ENCODE data around the gene CD69.

The CD69 gene

DNA sequence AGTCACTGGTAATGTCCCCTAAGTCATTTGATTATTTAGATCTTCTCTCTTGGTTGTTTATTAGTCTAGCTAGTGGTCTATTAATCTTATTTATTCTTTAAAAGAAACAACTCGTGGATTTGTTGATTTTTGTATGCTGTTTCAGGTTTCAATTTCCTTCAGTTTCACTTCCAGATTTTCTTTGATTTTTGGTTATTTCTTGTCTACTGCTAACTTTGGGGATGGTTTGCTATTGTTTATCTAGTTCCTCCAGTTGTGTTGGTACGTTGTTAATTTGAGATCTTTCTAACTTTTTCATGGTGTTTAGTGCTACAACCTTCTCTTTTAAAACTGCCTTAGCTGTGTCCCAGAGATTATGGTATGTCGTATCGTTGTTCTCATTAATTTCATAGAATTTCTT lies 18.5 kb upstream of the CD69 start:
- no peak for DNase-seq

DNA sequence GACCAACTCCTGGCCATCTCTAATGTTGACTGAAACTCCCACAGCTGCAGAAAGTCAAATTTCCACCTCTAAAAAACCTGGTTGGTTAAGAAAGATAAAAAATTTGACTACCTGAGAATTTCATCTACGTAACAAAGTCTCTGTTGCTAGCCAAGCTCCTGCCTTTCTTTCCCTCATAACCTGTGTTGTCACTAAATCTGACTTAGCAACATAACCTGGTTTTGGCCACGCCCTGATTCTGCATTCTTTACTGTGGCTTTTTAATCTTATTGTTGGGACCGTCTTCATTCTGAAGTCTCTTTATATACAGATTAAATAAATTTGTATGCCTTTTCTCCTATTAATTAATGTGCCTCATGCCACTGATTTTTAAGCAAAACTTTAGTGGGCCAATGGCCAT lies 16.1 kb upstream of the CD69 start:
- no peak for DNase-seq

DNA sequence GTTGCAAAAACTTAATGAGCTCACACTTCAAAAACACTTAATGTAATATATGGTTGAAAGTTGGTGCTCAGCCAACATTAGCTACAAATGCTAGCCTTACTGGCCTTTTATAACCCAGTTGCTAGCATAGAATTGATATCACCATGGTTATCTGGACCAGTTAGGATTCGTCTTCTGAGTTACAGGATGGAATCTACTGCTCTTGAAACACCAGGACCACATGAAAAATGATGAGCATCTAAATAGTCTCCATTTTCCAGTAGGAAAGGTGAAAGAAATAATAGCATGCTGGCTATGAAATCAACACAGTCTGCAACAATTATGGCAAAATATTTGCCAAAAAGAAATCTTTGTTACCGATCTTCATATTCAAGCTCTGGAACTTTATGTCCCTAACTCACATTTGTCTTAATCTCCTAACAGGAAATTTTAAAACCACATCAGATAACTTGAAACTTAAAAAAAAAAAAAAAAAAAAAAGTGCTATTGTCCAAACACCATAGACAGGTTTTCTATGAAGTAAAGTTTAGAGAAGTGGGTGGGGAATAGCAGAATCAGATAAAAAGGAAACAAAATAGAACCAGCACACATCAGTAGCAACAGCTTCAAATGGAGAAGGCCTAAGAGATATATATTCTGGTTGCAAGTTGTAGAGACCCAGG lies 12.6 kb upstream of the CD69 start:
- DNase-seq, result no peak

DNA sequence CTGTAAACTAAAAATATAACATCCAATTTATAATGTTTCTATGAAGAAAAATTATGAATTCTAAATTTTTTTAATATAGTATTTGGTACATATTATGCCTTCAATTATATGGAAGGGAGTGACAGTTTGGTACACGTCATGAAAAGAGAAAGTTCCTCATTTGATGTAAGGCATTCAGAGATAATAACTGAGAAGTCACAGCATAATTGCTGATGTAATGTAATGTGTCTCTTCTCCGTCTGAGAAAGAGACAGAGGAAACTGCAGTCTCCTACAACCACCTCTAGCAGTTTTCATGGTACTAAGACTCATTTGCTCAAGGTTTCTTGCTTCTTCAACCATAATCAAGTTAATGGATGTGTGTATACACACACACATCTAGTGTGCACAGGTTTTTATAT lies 2.3 kb upstream of the CD69 start:
- no peak for DNase-seq

DNA sequence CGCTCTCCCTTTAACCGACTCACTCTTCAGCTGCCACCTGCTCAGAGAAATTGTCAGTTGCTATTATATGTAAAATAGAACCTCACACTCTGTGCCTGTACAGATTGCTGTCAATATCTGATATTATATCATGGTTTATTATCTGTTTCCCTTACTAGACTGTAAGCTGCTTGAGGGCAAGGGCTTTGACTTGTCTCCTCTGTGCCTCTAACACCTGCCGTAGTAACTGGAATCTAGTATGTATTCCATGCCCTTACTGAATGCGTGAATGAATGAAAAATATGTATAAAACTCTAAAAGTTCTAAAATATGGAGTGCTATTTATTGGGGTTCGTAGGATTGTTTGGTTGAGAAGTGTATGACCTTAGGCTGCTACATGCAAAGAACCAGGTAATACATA lies 1.7 kb upstream of the CD69 start:
- DNase-seq, result no peak

DNA sequence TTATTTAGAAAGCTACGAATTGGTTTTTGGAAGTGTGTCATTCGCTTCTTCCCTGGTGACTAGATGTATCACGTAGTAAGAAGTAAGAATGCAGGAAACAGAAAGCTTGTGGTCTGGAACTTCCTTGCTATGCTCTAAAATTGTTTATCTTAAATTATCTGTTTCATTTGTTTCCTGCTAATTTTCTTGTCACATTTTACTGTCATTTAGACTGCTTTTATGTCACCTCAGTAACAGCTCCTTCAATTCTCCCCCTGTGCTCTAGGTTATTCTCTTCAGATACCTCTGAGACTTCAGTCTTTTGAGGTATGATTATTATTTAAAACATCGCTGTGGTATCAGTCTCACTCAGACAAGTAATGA lies 699 bp upstream of the CD69 start:
- no peak for DNase-seq

DNA sequence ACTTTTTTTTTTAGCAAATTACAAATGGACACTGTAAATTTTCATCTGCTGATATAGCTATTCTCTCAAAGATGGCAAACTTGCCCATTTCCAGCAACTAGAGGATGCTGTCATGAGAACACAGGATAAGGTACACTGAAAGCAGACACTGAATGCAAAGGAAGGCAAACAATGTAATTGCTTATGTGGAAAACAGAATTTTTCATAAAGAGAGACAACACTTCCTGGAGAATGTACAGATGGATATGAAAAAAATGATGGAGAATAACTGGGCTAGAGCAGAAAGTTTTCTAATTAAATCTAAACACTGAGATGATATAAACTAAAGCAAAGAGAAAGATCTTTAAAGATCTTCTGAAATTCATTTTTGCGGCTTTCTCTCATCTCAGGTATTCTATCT lies 581 bp downstream of the CD69 start:
- no peak for DNase-seq

DNA sequence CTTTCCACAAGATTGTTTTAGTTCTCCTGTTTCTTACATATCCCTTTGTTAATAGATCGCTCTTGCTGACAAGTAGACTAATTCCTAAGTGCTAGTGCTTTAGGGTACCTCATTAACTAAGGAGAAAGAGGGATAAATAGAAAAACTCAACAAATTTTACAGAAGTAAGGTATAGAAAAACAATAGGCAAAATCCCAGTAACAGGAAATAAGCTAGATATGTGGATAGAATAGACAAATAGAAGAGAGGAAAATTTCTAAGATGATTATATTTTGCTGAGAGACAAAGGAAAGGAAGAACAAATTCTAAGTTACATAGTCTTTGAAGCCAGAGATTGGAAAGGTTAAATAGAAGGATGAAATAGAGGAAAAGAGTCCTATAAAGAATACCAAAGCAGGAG lies 1.0 kb downstream of the CD69 start:
- DNase-seq, result no peak

DNA sequence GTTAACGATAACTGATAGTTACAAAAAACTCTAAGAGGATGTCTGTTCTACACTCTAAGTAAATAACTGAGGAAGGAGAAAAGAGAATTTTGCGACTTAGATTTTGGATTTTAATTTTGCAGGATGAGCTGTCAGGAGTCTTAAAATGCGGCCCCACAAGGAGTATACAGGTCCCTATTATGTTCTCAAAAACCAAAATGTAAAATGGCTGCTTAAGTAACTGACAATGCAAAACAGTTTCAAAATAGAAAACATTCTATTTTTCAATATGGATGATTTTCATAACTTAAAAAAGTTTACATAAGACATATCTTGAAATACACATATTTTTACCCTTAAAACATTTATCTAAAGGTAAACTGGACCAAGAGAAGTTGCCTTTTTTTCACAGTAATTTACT lies 2.6 kb downstream of the CD69 start:
- no peak for DNase-seq

DNA sequence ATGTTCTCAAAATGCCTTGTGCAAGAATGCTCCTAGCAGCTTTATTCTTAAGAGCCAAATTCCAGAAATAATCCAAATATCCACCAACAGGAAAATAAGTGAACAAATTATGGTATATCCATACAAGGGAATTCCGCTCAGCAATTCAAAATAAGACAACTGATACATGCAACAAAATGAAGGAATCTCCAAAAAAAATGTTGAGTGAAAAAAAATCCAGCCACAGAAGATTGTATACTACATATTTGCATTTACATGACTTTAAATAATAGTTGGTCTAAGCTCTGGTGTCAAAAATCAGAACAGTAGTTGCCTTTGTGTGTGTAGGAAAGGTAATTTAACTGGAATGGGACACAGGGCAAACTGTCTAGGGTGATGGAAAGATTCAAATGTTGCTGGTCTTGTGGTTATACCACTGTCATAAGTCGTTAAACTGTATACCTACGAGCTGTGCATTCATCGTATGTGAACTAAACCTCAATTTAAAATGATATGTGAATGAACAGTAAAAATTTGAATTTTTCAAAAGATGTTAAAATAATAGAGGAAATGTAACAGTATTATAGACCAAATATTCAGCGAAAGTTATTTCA lies 3.2 kb downstream of the CD69 start:
- DNase-seq, result no peak

DNA sequence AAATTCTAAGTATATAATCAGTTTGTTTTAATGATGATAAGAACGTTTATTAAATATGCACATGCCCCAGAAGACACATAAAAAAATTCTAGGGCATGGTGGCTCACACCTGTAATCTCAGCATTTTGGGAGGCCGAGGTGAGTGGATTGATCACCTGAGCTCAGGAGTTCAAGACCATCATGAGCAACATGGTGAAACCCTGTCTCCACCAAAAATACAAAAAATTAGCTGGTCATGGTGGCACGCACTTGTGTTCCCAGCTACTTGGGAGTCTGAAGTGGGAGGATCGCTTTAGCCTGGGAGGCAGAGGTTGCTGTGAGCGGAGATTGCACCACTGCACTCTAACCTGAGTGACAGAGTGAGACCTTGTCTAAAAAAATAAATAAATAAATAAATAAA lies 4.0 kb downstream of the CD69 start:
- no peak for DNase-seq

DNA sequence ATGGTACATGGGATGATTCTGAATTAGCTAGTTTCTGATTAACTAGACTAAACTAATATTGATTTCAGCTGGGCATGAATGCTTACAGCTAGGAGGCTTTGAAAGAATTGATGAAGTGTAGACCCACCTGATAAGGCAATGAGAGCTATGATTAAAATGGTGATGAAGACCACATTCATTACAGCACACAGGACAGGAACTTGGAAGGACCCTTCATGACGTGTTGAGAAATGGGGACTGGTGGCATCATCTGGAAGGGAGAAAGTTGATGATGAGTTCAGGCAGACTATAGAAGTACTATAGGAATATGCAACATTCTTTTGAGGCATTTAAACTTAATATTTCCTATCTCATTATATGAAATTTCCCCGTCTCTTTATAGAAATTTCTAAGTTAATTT lies 4.5 kb downstream of the CD69 start:
- no peak for DNase-seq

DNA sequence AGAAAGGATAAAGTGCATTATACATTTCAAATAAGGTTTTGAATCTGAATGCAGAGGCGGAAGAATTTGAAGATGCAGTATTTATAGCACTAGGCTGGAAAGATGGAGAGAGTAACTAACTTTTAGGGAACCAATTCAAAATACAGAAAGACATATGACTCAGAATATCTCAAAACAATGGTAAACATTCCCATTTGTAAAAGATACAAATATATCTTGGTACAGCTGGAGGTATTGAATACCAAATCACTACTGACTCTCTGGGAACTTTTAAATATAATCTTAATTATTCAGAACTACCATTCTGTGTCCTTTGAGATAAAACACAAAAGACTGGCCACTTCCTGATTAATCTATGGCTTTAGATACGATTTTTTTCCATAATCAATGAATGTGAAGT lies 5.1 kb downstream of the CD69 start:
- DNase-seq, result no peak

DNA sequence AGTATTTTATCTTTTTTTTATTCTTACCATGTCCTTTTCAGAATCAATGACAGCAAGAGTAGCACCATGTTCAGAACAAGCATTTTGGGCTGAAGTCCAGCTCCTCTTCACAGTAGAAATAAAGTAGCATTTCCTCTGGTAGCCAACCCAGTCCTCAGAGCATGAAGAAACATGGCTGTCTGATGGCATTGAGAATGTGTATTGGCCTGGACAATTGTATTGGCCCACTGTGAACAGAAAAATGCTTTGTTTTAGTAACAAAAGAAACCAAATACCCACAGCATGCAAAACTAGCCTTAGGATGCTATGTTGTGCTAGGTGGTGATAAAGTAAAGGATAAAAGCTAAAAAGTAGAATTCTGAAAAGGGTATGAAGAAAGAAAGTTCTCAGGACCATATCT lies 5.7 kb downstream of the CD69 start:
- no peak for DNase-seq

DNA sequence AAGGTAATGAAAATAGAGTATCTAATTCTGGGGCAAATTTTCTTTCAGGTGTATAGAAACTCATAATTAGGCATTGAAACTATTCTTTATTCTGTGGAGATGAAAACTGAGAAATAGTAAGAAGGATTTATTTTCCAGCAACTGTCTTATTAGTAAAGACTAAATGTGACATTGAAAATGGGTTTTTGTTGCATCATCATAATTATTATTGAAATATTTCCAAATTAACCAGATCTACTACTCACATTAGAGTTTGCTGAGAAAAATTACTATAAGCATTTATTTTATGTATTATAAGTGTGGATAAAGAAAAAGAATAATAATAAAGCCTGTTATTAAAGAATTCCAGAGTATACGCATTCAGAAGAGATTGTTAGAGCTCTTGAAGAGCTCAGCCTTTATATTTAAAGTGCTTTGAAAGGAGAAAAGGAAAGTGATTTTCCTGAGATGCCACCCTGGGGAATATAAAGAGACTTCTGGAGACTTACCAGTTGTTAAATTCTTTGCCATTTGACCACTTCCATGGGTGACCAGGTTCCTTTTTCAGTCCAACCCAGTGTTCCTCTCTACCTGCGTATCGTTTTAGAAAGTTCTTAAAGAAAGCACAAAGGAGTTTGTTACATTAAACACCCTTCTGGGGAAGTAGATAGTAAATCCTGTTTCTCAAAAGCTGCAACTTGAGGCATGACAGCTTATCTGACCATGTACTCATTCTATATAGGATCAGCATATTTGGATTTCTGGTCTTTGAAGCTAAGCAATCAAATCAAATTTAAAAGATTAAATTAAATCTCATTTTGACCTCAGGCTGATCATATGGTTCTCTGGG lies 6.4 kb downstream of the CD69 start:
- DNase-seq, result no peak

DNA sequence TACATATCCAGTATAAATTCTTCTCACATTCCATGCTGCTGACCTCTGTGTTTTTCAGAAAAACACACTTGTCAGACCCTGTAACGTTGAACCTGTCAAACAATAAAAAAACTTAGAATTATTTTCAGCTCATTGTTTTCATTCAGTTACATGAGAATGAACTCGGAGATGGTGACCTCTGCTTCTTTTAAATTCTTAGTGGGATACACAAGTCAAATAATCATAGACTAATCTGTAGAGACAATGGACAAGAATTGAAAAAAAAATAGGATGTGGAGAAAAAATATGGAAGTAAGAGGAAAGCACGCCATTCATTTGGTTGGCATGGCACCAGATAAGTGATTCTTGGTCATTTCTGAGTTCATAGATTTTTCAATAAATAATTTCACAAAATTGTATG lies 7.2 kb downstream of the CD69 start:
- DNase-seq, result no peak

DNA sequence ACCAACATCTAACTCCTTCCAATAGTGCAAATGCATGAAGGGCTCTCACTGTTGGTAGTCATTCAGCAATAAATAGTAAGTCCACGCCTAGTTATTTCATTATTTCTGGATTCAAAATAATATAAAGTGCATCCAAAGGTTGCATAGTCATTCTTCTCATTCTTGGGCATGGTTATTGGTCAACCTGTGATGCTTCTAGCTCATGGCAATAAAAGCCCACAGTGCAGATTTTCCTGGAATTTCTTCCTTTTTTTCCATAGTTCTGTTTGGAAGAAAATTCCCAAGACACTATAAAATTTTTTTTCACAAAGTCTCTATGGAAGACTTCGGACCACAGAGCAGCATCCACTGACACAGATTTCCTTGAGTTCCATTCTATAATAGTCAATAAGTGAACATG lies 7.6 kb downstream of the CD69 start:
- no peak for DNase-seq

DNA sequence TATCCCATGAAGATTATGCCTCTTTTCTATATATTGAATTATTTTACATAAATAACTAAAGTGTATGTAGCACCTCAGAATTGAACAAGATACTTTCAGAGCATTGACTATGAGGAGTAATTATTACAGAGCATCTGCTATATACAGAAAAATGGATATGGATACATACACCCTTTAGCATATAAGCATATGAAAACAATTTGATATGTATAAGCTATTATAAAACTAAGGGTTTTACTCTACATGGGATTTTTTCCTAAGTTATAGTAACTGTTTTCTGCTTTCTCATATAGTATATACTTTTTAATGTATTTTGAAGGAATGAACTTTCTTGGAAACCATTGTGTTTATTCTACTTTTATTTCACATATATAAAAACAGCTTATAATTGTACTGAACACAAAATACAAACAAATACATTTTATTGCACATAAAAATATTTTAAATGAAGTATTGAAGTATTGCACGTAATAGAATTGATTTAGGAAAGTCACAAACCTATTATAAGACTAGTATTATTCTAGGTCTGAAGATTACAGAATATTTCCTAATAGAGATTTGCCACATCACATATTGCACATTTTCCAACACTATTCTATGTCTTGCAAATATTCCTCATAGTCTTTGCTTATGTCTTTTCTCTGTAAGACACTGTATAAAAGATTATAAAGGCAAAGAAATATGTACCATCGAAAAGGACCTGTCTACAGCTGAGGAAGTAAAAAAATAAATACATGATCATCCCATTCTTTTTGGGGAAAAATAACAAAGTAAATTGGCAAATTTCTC lies 8.4 kb downstream of the CD69 start:
- no peak for DNase-seq

DNA sequence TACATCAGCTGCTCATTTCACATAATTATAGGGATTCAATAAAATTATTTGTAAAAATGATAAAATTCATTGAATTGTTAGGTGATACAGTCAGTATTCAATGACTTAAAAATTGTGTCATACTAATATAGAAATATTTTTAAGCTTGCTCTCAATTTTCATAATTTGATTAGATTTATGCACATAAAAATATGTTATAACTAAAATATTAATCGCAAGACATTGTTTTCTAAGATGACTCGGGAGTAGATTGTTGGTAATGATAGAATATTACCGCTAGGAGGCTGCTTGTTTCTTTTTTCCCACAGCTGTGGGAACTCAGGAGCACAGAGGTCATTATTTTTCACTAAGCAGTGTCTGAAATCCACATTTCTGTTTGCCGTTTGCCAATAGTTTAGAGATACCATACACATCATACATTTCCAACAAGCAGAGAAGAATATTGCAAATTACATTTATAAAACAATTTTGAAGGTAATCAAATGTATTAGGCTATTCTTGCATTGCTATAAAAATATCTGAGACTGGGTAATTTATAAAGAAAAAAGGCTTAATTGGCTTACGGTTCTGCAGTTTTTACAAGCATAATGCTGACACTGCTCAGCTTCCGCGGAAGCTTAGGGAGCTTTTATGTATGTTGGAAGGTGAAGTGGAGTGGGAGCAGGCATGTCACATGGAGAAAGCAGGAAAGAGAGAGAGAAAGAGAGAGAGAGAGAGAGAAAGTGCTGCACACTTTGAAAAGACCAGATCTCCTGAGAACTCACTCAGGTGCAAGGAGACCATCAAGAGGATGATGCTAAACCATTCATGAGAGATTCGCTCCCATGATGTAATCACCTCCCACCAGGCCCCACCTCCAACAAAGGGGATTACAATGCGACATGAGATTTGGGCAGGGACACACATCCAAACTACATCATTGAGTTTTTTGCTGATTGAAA lies 9.2 kb downstream of the CD69 start:
- DNase-seq, result no peak

DNA sequence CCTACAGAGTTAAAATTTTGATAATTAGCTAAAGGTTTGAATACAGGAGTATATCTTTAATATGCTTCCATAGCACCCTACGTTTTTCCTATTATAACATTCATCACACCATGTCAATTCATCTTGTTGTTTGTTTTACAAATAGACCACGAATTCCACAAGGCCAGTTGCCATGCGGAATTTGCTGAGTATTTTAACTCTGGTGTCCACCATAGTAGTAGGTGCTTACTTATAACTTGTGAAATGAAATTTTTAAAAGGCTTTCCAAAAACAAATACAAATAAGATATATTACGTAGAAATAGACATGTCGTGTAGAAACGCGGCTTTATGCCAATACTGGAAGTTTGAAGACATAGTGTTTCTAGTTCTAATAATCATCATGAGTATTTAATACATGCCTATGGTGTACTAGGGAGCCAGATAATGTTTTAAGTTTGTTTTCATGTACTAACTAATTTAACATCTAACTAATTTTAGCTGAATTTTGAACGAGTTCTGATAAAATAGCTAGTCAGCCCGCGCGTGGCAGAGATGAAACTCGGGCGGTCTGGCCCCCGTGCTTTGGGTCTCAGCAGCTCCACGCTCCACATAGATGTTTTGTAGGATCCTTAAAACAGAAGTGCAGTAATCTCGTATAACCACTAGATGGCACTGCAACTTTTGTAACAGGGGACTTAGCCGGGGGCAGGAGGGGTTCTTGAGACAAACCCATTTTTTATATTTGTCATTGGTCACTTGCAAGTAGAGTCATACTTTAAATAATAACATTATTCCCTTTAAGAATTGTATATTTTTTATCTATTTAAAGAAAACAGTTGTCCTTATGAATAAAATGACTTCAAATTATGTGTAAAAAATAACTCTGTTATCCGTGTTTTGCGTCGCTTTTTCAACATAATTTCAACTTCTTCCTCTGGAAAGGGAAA lies 10.2 kb downstream of the CD69 start:
- no peak for DNase-seq

DNA sequence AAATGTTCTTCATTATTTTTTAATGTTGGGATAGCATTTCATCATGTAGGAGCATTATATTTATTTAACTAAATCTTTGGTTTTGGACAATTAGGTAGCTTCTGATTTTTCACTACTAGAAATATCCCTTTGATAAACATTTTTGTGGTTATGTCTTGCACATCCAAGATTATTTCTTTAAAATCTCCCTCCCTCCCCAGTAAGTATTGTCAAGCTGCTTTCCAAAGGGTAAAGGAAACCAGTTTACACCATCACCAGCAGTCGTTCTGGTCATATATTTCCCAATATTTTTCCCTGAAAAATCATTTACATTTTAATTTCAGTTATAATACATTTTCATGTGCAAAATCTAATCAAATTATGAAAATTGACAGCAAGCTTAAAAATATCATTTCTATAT lies 11.1 kb downstream of the CD69 start:
- DNase-seq, result no peak
